Activated CD8-positive, alpha-beta memory T cell treated with anti-CD3 and anti-CD28 coated beads for 4 hours (primary cell): ENCODE data around the gene SH2D2A.

Experiments used
- DNase-seq, 2 donors: peaks; one replicate each; pipeline ENCODE4 v3.0.0-alpha.2; 2020; ENCODE audit warnings: low read depth in 2 of 2

The SH2D2A gene

DNA sequence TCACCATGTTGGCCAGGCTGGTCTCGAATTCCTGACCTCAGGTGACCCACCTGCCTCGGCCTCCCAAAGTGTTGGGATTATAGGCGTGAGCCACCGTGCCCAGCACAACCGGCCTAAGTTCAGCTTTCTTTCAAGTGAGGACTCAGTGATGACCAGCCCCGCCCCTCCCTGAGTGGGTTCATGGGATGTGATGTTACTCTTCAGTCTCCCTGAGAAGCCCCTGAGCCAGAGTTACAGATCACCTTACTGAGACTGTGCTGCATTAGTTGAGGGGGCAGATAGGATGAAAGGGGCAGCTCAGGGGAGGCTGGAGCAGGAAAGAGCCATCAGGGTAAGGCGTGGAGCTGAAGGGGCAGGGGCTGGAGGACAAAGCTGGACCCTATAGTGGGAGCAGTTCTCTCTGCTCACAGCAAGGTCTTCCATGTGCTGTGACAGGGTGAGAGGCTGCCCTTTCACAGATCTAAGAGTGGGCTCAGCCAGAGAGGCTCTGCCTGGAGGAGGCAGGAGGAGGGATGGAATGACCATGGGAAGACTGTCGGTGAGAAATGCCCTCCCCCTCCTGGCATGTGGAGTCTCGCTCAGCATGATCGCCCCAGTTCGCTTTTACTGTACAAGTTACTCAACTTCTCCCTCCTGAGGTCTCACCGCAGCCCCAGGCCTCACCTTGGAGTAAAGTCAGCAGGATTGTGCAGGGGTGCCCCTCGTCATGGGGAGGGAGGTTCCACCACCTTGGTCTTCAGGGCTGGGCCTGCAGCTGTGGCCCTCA, 13.4 kb downstream of the SH2D2A start:
- DNase-seq = no peak

DNA sequence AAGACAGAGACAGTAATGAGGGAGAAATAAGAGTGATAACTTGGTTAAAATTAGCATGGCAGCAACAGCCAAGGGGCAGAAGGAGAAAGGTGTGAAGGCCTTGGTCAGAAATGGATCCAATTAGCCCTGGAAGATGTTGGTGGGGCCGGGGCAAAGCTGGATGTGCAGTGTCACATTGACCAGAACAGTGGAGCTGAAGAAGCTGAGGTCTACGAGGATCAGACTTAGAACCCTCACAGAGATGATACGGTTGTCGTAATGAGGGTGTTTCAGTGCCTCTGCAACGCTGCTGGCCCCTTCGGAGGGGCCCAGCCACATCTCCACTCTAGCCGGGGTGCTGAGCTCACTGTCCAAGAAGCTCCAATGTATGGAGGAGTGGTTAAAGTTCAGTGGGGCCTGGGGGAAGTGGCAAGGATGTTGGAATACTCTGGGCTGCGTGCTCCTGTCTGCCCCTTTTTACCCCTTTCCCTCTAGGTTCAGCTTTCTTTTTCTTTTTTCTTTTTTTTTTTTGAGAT, 14.2 kb downstream of the SH2D2A start:
- DNase-seq = no peak

GRCh38 chr1:156801409-156802121, 15.1 kb downstream of the SH2D2A start:
- DNase-seq = no peak

GRCh38 chr1:156797212-156797871, 19.3 kb downstream of the SH2D2A start:
- DNase-seq = peak in 1 of 2 donors; percentile 38

DNA sequence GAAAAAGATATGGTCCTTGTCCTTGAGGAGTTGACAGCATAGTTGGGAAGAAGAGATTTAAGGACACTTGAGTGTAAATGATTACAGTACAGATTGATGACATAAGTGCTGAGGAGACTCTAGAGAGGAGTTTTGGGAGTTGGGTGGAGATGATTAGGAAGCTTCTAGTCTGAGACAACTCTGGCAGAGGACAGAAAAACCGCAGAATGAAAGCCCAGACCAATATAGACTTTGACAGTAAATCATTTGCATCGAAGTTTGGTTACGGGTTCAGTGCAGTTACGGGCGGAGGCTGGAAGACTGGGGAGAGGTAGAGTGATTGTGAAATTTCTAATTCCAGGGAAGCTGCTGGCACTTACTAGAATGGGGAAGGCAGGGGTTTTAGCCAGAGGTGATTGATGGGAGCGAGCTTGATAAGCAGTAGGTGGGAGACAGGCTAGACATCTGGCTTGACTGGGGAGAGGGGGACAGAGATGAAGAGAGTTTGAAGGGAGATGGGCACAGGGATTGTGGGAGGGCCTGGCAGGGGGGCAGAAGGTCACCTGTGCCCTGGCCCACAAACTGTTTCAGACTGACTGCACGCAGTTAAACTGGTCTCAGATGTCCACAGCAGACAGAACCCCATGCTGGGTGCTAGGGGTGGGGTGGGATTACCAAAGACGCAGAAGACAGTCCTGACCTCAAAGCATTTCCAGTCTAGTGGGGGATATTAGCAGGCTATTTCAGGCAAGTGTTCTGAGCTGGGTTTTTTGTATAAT, 20.1 kb downstream of the SH2D2A start:
- no peak for DNase-seq

DNA sequence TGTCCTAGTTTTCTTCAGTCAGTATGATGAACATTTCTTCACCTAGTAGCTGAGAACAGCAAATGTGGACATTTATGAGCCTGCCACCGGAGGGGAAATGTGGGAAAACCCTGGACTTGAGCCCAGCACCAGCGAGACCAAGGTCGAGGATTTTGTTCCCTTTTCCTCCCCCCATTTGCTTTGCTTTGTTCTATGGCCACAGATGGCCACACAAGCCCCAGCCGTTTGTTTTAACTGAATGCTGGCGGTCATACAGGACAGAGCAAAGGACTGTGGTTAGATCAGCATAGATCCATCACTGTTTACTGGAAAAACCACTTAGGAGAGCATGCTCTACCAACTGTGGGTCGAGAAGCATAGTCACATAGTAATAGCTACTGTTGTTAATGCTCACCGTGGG, 20.9 kb downstream of the SH2D2A start:
- DNase-seq = no peak

GRCh38 chr1:156795374-156795733, 21.3 kb downstream of the SH2D2A start:
- no peak for DNase-seq

DNA sequence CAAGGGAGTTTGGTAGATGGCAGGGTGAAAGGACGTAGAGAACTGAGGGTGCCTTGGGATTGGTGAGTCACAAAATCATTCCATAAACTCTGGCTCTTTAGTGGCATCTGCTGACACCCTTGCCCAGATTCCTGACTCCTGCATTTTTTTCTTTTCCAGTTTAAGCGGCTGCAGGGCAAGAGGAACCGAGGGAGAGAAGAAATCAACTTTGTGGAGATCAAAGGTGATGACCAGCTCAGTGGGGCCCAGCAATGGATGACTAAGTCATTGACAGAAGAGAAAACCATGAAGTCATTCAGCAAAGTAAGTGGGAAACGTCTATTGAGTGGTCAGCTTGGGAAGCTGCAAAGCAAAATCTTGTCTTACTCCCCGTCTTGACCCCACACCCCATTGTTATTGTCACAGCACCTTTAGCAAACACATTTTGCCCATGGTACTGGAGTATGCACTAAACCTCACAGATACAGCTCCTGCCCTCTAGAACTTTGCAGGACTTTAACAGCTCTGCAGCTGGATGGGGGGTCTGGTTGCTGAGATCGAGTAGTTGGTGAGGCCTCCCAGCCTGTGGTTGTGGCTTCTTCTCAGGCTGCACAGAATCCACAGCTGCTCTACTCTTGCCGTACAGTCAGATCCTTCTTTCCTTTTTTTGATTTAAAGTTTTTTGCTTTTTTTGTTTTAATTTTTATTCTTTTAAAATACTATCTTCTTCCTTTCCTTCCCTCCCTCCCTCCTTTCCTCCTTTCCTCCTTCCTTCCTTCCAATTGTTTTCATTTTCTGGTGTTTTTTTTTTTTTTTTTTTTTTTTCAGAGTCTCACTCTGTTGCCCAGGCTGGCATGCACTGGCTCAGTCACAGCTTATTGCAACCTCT, 21.9 kb downstream of the SH2D2A start:
- DNase-seq = no peak

GRCh38 chr1:156789621-156790318, 26.9 kb downstream of the SH2D2A start:
- no peak for DNase-seq

DNA sequence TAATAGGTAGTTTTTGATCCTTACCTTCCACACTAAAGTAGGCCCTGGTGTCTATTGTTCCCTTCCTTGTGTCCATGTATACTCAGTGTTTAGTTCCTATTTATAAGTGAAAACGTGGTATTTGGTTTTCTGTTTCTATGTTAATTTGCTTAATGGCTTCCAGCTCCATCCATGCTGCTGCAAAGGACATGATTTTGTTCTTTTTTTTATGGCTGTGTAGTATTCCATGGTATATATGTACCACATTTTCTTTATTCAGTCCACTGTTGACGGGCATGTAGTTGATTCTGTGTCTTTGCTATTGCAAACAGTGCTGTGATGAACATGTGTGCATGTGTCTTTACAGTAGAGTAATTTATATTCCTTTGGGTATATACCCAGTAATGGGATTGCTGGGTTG, 28.5 kb downstream of the SH2D2A start:
- DNase-seq = no peak

DNA sequence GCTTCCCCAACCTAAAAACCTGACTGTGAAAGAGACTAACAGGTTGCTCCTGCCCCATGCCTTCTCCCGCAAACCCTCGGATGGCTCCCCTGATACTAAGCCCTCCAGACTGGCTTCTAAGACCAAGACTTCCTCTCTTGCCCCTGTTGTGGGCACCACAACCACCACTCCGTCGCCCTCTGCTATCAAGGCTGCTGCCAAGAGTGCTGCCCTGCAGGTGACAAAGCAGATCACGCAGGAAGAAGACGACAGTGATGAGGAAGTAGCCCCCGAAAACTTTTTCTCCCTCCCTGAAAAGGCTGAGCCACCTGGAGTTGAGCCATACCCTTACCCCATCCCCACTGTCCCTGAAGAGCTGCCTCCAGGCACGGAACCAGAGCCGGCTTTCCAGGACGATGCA, 30.0 kb downstream of the SH2D2A start:
- DNase-seq = no peak

GRCh38 chr1:156785458-156785857, 31.2 kb downstream of the SH2D2A start:
- DNase-seq = no peak

- DNase-seq = no peak
These were observed 35.0 kb downstream of the SH2D2A start for GRCh38 chr1:156781585-156782186.

DNA sequence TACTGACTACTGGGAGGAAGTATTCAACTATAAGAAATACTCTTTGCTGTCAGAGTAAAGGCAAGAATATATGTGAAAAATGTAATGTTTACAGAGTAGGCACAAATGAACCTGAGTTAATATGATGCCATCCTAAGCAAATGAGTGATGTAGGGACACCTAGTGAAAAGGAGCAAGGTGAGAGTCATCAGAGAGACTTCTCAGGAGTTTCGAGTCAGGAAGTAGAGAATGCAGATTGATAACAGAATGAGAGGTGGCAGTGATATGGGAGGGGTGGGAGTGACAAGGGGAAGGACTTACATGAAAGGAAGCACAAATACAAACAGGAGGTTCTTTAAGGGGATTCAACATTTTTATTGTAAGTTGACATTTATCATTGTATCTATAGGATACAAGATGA, 39.1 kb downstream of the SH2D2A start:
- DNase-seq = no peak

DNA sequence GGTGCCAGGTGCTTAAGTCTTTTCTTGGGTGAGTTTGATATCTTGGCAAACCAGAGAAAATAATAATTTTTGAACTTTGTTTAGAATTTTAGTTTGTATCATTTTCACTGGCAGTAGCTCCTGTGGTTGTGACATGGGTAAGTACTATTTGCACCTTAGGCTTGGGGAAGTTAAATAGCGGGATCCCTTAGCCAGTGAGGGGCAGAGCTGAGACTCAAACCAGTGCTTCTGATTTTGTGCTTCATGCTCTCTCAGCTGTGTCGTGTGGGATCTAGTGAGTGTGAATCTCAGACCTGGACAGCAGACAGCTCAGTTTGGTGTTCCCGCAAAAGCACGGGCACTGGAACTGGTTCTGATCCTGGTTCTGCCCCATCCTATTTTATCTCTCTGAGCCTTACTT, 39.7 kb downstream of the SH2D2A start:
- no peak for DNase-seq

DNA sequence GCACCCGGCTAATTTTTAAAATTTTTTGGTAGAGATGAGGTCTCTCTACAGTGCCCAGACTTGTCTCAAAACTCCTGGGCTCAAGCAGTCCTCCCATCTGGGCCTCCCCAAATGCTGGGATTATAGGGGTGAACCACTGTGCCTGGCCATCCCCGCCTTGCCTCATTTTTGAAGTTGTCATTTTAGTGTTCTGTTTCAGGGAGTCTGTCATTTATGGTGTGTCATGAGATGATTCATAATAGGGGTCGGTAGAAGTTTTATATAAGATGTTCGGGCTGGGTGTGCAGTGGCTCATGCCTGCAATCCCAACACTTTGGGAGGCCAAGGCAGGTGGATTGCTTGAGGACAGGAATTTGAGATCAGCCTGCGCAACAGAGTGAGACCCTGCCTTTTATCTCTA, 40.8 kb downstream of the SH2D2A start:
- DNase-seq = no peak

DNA sequence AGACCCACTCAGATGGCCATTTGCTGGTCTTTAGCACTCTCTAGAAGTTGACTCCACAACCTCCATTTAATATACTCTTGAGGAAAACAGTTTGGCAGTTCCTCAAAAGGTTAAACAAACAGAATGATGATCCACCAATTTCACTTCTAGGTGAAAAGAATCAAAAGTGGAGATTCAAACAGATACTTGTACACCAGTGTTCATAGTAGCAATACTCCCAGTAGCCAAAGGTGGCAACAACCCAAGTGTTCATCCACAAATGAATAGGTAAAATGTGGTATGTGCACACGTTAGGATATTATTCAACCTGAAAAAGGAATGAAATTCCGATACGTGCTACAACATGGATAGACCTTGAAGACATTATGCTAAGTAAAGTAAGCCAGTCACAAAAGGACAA, 43.0 kb downstream of the SH2D2A start:
- DNase-seq = no peak

DNA sequence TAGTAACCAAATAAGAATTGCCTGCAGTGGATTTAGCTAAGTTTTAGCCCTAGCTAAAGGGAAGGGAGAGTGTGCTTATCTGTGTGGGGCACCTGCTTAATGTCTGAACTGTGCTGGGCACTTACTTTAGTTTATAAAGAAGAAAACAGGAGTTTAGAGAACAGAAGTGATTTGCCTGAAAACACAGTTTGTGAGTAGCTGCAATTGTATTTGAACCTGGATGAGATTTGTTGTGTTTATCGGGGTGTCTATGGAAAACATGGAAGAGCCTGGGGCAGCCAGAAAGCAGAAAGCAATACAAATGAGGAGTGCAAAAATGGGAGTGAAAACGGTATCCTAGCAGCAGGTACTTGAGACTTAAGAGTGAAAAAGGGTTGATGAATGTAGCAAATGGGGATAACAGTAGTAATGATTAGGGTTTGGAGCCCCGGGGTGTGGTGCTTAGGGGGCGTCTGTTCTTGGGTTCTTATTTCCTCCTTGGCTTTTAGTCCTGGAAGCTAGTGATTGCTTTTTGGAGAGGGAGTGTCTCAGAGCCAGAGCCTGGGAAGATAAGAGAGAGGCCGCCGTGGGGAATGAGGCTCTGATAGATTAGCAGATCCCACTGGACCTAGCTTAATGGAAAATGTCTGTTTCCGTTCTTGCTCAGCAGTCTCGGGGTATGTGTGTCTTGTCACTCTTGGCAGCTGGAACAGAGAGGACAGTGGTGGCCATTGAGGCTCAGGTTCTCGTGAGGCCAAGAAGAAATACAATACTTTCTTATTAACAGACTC, 43.7 kb downstream of the SH2D2A start:
- DNase-seq = no peak

DNA sequence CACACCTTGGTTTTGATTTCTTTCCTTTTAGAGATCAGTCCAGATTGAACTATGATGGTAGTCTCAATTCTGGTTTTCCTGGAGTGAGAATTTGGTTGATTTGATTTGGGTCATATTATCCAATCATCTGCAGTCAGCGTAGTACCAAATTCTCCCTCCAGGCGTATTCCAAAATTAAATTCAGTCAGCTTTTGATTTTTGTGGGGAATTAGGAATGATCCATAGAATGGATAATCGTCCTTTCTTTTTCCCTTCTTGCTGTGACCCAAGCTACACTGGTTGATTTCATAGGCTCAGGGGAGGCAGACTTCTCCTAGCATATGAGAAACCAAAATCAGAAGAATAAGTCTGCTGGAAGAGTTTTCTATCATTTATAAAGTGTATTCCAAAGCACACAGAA, 44.4 kb downstream of the SH2D2A start:
- no peak for DNase-seq
